Cardiac septum (tissue), 1 donor: Measurements from ENCODE around the gene IMPA2. TPM values are rescaled to one million over a fixed set of nuclear protein-coding genes. Genes with fewer than 3 reads are reported as not detected.

Experiments
- DNase-seq: peaks from one replicate; pipeline ENCODE4 v3.0.0-alpha.2; 2020; ENCODE audit warnings: low spot score
- intact Hi-C: fragments of 100-400 bp; cut with DNase I; formaldehyde crosslinking; loops from one replicate; pipeline ENCODE4 v1.14.0; 2022
- total RNA-seq: library from RNA; stranded (reverse); fragmentation: NEBNext Ultra II Directional; extraction: Animal tissue kit (Norgen Biotek cat#: 25700); gene quantifications from one replicate; pipeline ENCODE4 v1.2.1, GENCODE V29; 2021
- donor health status: DM: no; HTN: no; CAD: no.

IMPA2 gene
- total RNA-seq, 1 donor from 2014 or later, result 19.9 TPM

GRCh38 chr18:12000072-12000659 is 18.9 kb downstream of the IMPA2 start:
- DNase-seq, result no peak
- intact Hi-C loops, result no loop called here

- intact Hi-C loops, result no loop called here
- DNase-seq, result no peak
Observed at GRCh38 chr18:12001421-12001820, 20.1 kb downstream of the IMPA2 start.

GRCh38 chr18:12003894-12004293 is 22.6 kb downstream of the IMPA2 start:
- DNase-seq, result no peak
- intact Hi-C loops, result no loop called here

- intact Hi-C loops, result no loop called here
- no peak for DNase-seq
Observed at GRCh38 chr18:12005538-12006487, 24.5 kb downstream of the IMPA2 start.

- intact Hi-C loops, result no loop called here
- DNase-seq, result no peak
Observed at GRCh38 chr18:12006488-12006840, 25.2 kb downstream of the IMPA2 start.

GRCh38 chr18:12007063-12007462 is 25.8 kb downstream of the IMPA2 start:
- intact Hi-C loops, result no loop called here
- no peak for DNase-seq

GRCh38 chr18:12008181-12008767 is 27.0 kb downstream of the IMPA2 start:
- intact Hi-C loops, result no loop called here
- no peak for DNase-seq

GRCh38 chr18:12008842-12009580 is 27.7 kb downstream of the IMPA2 start:
- no peak for DNase-seq
- intact Hi-C loops, result no loop called here

GRCh38 chr18:12009581-12010140 is 28.4 kb downstream of the IMPA2 start:
- DNase-seq, result no peak
- intact Hi-C loops, result no loop called here

- no peak for DNase-seq
- intact Hi-C loops, result no loop called here
Observed at GRCh38 chr18:12010187-12010802, 29.0 kb downstream of the IMPA2 start.

- intact Hi-C loops, result no loop called here
- DNase-seq, result no peak
Observed at GRCh38 chr18:12011199-12011956, 30.1 kb downstream of the IMPA2 start.

- intact Hi-C loops, result no loop called here
- DNase-seq, result no peak
Observed at GRCh38 chr18:12011957-12012549, 30.7 kb downstream of the IMPA2 start.

GRCh38 chr18:12012697-12013096 is 31.4 kb downstream of the IMPA2 start:
- intact Hi-C loops, result no loop called here
- DNase-seq, result no peak

- DNase-seq, result no peak
- intact Hi-C loops, result no loop called here
Observed at GRCh38 chr18:12013186-12013916, 32.0 kb downstream of the IMPA2 start.

GRCh38 chr18:12014086-12014485 is 32.8 kb downstream of the IMPA2 start:
- no peak for DNase-seq
- intact Hi-C loops, result no loop called here

GRCh38 chr18:12014521-12015415 is 33.5 kb downstream of the IMPA2 start:
- intact Hi-C loops, result no loop called here
- DNase-seq, result no peak
